Central memory CD8-positive, alpha-beta T cell (primary cell): Measurements from ENCODE around the gene NDRG3.

ENCODE experiments used
- ATAC-seq: fragments of 150-1000 bp; cut with Tn5 transposase; replicated peaks from 2 replicates; pipeline ENCODE4 v1.10.0; 2022; ENCODE audit warnings: mild to moderate bottlenecking, moderate FRiP score, moderate number of reproducible peaks; ENCODE audit not compliant: poor library complexity, severe bottlenecking; ENCODE audit errors: extremely low read depth
- DNase-seq, 2 donors: peaks; one replicate each; pipeline ENCODE4 v3.0.0; 2021; ENCODE audit warnings: low spot score in 2 of 2
- H3K27ac Mint-ChIP-seq: one replicate; pipeline ENCODE4 v1.8.0; 2022; ENCODE audit warnings: low read depth, mild to moderate bottlenecking, moderate library complexity, mixed read lengths
- H3K27me3 Mint-ChIP-seq: one replicate; pipeline ENCODE4 v1.8.0; 2022; ENCODE audit warnings: mixed read lengths
- H3K36me3 Mint-ChIP-seq: one replicate; pipeline ENCODE4 v1.8.0; 2022; ENCODE audit warnings: mild to moderate bottlenecking, moderate library complexity, mixed read lengths; ENCODE audit not compliant: insufficient read depth
- H3K4me1 Mint-ChIP-seq: one replicate; pipeline ENCODE4 v1.8.0; 2022; ENCODE audit warnings: mixed read lengths
- H3K4me3 Mint-ChIP-seq: one replicate; pipeline ENCODE4 v1.8.0; 2022; ENCODE audit warnings: mild to moderate bottlenecking, moderate library complexity, mixed read lengths
- H3K9me3 Mint-ChIP-seq: one replicate; pipeline ENCODE4 v1.8.0; 2022; ENCODE audit warnings: mixed read lengths

NDRG3 gene

GRCh38 chr20:36745927-36746659 lies at the start of gene NDRG3:
NDRG3 (minus strand) TSS chr20:36746090; CDS start chr20:36721735, 24,355 bp downstream.
- ATAC-seq (peak; percentile 99), DNase-seq (peak; percentile 81 to 88)
- Mint-ChIP-seq H3K27ac (peak within 1 kb of the TSS; percentile 73), H3K27me3 (no peaks in the 10 kb centered on the region), H3K36me3 (peaks cover 2% of the 10 kb centered on the region), H3K4me1 (peaks cover 34% of the 10 kb centered on the region), H3K4me3 (peak within 1 kb of the TSS; percentile 89), H3K9me3 (no peaks in the 10 kb centered on the region)

- no peak for DNase-seq
- Mint-ChIP-seq H3K27ac (no peak overlapping the region), H3K4me1 (no peaks in the 10 kb centered on the region), H3K27me3 (no peaks in the 10 kb centered on the region), H3K9me3 (no peaks in the 10 kb centered on the region), H3K4me3 (no peak overlapping the region), H3K36me3 (no peaks in the 10 kb centered on the region)
- ATAC-seq, result no peak
Measured at GRCh38 chr20:36794116-36794474, 48.2 kb upstream of the NDRG3 start.

DNA sequence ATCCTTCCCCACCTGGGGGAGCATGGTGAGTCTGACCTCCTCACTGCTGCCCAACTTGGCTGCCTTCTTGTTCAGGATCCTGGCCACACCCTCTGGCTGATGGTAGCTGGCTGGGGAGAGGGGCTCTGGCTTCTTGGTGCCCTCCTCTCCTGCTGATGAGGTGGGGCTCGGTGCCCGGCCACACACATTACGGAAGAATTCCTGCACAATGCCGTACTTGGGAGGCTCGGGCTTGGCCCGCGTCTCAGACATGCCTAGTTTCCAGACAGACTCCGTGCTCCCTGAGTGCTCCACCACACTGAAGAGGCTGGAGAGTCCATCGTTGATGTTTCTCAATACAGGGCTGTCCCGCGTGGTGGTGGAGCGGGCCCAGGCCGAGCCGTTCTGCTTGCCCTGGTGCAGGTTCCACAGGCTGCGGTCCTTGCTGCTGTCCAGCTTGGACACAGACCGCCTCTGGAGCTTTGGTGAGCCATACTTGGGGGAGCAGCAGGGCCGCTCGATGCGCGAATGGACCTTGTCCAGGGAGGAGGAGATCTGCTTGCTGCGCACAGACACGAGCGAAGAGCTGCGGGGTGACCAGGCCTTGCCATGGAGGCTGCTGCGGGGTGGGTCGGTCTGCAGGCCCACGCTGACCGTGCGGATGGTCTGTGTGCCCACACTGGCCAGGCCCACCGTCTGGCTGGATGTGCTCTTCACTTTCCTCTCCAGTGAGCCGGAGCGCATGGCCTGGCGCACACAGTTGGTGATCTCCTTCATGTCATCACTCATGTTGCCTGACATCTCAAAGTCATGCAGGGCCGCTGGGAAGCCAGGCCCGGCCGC lies 47.6 kb upstream of the NDRG3 start:
- no peak for ATAC-seq
- Mint-ChIP-seq H3K36me3 (no peaks in the 10 kb centered on the region), H3K4me3 (no peak overlapping the region)

DNA sequence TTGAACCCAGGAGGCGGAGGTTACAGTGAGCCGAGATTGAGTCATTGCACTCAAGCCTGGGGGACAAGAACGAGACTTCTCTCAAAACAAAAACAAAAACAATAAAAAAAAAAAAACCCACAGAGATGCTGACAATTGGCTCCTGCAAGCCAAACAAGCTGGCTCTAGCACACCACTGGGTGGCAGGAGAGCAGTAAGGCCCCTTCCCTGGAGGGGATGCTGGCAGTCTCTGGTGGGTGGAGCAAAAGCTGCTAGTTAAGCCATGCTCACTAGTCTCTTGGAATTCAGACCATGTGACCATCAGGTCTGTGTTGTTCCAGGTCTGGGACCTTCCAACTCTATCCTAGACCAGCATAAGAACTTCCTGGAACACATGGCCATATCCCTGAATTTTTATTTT lies 46.5 kb upstream of the NDRG3 start:
- no peaks in the 10 kb centered on the region for H3K4me1 Mint-ChIP-seq

More for the DNA sequence above, 47.6 kb upstream of the NDRG3 start:
- Mint-ChIP-seq H3K9me3 (no peaks in the 10 kb centered on the region), H3K4me1 (no peaks in the 10 kb centered on the region), H3K27ac (no peak overlapping the region), H3K27me3 (no peaks in the 10 kb centered on the region)
- no peak for DNase-seq

DNA sequence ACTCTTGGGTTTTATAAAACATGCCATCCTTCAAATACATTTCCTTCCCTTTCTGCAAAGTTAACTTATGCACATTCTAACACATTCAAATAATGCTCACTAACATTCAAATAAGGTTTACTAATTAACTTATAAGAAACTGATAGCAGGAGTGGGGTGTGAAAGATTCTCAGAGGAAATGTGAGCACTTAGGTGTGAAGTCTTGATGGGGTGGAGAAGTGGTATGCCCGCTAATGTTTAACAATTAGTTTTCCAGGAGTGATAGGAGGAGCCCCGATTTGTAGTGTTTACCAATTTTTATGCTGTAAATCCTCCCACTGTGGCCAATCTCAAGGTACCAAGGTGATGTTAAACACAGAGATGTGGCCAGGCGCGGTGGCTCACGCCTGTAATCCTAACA lies 46.0 kb upstream of the NDRG3 start:
- no peaks in the 10 kb centered on the region for H3K27me3 Mint-ChIP-seq
- H3K36me3 Mint-ChIP-seq, result no peaks in the 10 kb centered on the region
- no peaks in the 10 kb centered on the region for H3K4me1 Mint-ChIP-seq
- H3K27ac Mint-ChIP-seq, result no peak overlapping the region
- H3K4me3 Mint-ChIP-seq, result no peak overlapping the region
- ATAC-seq (no peak), DNase-seq (no peak)
- H3K9me3 Mint-ChIP-seq, result no peaks in the 10 kb centered on the region

More for the DNA sequence above, 46.5 kb upstream of the NDRG3 start:
- Mint-ChIP-seq H3K36me3 (no peaks in the 10 kb centered on the region), H3K9me3 (no peaks in the 10 kb centered on the region), H3K27me3 (no peaks in the 10 kb centered on the region), H3K27ac (no peak overlapping the region), H3K4me3 (no peak overlapping the region)
- ATAC-seq (no peak), DNase-seq (no peak)

DNA sequence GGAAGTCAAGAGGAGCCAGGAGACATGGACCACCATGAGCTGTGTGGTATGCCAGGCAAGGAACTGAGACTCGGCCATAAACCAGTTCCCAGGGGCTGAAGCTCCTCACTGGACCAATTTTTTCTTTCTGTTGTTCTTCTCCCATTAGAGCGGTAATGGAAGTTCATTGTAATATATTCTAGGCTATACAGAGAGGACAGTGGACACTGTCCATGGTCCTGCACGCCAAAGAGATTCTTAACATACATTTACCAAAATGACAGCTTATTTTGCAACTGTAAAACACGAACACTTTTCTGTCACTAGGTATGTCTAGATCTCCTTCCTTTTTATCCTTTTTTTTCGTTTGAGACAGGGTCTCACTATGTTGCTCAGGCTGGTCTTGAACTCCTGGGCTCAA lies 40.8 kb upstream of the NDRG3 start:
- no peaks in the 10 kb centered on the region for H3K9me3 Mint-ChIP-seq
- no peak overlapping the region for H3K4me3 Mint-ChIP-seq
- ATAC-seq (no peak), DNase-seq (no peak)
- H3K27me3 Mint-ChIP-seq, result no peaks in the 10 kb centered on the region
- H3K27ac Mint-ChIP-seq, result no peak overlapping the region
- H3K4me1 Mint-ChIP-seq, result no peaks in the 10 kb centered on the region
- peaks cover 1% of the 10 kb centered on the region for H3K36me3 Mint-ChIP-seq

DNA sequence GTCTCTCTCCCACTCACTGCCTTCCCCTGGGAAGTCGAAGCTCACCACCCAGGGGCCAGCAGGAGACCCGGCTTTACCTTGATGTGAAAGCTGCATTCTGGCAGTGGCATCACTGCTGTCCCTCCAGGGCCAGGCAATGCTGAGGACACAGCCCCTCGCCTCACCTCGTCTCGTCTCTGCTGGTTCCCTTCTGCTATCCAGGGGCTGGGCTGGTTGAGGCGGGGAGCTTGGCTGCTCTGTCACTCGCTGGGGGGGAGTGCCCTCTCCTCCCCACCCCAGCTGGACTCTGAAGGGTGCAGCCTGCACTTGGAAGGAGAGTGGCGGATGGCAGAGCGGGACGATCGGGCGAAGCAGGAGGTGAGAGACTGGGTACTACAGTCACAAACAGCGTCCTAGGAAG lies 40.4 kb upstream of the NDRG3 start:
- Mint-ChIP-seq H3K27ac (no peak overlapping the region), H3K27me3 (no peaks in the 10 kb centered on the region), H3K4me1 (no peaks in the 10 kb centered on the region), H3K9me3 (no peaks in the 10 kb centered on the region), H3K4me3 (no peak overlapping the region), H3K36me3 (peaks cover 1% of the 10 kb centered on the region)
- ATAC-seq, result no peak
- DNase-seq, result no peak

GRCh38 chr20:36785308-36785707 lies 39.4 kb upstream of the NDRG3 start:
- H3K27me3 Mint-ChIP-seq, result no peaks in the 10 kb centered on the region
- peaks cover 1% of the 10 kb centered on the region for H3K36me3 Mint-ChIP-seq
- H3K9me3 Mint-ChIP-seq, result no peaks in the 10 kb centered on the region
- no peak overlapping the region for H3K4me3 Mint-ChIP-seq
- no peak overlapping the region for H3K27ac Mint-ChIP-seq
- ATAC-seq (no peak), DNase-seq (no peak)
- no peaks in the 10 kb centered on the region for H3K4me1 Mint-ChIP-seq

DNA sequence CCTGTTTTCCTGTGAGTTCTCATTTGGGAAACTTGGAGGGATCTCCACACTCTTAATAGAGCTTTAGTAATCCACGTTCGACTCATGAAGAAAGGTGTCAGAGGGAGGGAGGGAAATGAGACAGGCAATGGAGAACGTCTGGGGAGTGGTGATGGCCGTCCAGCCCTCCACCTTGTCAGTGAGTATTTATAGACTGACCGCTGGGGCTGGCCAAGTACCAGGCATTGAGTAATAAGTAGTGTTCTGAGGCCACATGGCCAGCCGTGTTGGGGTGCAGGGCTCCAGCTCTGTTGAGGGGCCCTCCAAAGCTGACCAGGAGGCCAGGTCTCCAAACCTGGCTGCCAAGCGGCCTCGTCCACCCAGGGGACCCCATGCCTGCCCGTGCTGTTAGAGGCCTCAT lies 39.0 kb upstream of the NDRG3 start:
- H3K36me3 Mint-ChIP-seq, result peaks cover 1% of the 10 kb centered on the region
- no peak overlapping the region for H3K4me3 Mint-ChIP-seq
- H3K4me1 Mint-ChIP-seq, result no peaks in the 10 kb centered on the region
- H3K9me3 Mint-ChIP-seq, result no peaks in the 10 kb centered on the region
- ATAC-seq (no peak), DNase-seq (no peak)
- no peaks in the 10 kb centered on the region for H3K27me3 Mint-ChIP-seq
- no peak overlapping the region for H3K27ac Mint-ChIP-seq

GRCh38 chr20:36784116-36784515 lies 38.2 kb upstream of the NDRG3 start:
- Mint-ChIP-seq H3K36me3 (peaks cover 1% of the 10 kb centered on the region), H3K4me1 (no peaks in the 10 kb centered on the region), H3K27ac (no peak overlapping the region), H3K4me3 (no peak overlapping the region), H3K27me3 (no peaks in the 10 kb centered on the region), H3K9me3 (no peaks in the 10 kb centered on the region)
- DNase-seq, result no peak
- ATAC-seq, result no peak

DNA sequence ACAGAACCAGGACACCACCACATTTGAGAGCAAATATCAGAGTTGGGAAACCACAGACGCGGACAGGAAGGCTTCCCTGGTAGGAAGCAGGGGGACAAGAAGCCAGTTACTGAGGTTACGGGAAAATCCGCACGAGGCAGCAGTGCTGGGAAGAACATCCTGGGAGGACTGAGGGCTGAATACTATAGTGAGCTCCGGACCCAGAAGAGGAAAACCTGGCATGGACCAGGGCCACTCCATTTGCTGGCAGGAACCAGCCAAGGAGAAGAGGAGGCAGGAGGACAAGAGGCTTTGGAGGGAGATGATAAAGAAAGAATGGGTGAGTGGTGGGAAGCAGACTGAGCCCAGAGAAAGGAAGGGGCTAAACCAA lies 33.8 kb upstream of the NDRG3 start:
- Mint-ChIP-seq H3K9me3 (no peaks in the 10 kb centered on the region), H3K4me1 (no peaks in the 10 kb centered on the region), H3K4me3 (no peak overlapping the region), H3K27me3 (no peaks in the 10 kb centered on the region), H3K27ac (no peak overlapping the region), H3K36me3 (peaks cover 5% of the 10 kb centered on the region)
- ATAC-seq (no peak), DNase-seq (no peak)

DNA sequence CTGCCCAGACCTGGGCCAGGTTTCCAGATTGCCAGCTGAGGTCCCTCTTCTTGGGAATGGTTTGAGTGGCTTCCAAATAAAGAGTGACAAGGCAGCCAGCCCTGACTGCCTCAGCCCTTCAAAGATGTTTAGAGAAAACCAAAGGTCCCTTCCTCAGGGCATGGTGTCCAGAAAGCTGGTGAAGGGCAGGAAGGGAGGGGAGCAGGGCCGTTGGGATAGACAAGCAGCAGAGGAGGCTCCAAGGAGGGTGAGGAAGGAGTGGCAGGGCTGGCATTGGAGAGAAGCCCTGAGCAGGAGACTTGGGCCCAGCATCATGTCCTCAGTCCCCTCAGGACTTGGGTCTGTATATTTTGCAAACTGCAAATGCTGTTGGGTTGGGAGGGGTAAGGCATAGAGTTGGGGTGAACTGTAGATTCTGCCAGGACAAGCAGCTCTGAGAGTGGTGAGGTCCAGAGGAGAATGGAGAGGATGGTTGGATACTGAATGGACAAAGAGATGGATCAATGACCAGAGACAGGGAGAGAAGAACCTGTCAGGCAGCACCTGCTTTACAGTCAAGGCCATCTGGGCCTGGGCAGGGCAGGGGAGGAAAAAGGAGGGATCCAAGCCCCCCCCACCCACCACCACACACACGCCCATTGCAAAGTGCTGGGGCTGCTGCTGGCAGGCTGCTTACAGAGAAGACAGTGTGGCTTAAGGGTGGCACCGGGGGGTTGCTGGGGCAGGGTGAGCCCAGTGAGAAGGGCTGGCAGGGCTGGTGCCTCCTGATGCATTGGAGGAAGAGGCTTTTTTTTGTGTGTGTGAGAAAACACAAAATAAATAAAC lies 33.2 kb upstream of the NDRG3 start:
- Mint-ChIP-seq H3K9me3 (no peaks in the 10 kb centered on the region), H3K36me3 (peaks cover 9% of the 10 kb centered on the region), H3K27ac (no peak overlapping the region), H3K4me3 (no peak overlapping the region), H3K27me3 (no peaks in the 10 kb centered on the region), H3K4me1 (peaks cover 3% of the 10 kb centered on the region)
- ATAC-seq, result no peak
- no peak for DNase-seq
